ENCODE measurements around the gene RAP1GAP2.

The RAP1GAP2 gene

DNA sequence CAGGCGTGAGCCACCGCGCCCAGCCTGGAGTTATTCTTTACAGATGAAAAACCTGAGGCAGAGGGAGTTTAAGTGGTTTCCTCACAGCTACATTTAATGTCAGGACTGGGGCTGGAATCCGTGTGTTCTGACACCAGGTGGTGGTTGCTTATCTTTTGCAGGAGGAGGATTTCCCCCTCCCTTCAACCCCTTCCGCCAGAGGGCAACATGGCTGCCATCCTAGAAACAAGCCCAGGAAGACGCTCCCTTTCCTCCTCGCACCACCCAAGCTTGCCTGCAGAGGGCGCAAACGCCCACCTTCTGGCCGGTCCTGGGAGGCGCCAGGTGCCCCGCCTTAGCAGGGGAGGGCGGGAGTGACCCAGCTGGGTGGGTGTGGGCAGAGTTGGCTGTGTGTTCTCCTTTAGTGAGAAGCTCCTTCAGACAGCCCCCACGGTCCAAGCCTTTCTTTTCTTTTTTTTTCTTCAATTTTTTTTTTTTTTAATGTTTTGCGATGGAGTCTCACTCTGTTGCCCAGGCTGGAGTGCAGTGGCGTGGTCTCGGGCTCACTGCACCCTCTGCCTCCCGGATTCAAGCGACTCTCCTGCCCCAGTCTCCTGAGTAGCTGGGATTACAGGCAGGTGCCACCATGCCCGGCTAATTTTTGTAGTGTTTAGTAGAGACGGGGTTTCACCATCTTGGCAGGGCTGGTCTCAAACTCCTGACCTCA is 9.9 kb upstream of the RAP1GAP2 start:
- DNase-seq, result peak; percentile 92

DNA sequence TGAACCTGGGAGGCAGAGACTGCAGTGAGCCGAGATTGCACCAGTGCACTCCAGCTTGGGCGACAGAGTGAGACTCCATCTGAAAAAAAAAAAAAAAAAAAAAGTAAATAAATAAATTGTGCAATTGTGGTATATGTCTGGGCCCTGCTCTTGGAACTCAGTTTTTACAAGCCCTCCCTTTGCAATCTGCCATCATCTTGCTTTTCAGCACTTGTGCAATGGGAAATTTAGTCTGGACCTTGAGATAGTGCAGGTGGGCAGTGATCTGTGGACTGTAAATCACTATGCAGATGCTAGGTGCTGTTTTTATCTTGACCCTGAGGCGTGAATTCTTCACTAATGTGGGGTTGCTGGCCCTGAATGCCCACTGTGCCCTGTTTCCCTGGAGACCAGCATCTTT is 6.5 kb upstream of the RAP1GAP2 start:
- DNase-seq, result no peak

DNA sequence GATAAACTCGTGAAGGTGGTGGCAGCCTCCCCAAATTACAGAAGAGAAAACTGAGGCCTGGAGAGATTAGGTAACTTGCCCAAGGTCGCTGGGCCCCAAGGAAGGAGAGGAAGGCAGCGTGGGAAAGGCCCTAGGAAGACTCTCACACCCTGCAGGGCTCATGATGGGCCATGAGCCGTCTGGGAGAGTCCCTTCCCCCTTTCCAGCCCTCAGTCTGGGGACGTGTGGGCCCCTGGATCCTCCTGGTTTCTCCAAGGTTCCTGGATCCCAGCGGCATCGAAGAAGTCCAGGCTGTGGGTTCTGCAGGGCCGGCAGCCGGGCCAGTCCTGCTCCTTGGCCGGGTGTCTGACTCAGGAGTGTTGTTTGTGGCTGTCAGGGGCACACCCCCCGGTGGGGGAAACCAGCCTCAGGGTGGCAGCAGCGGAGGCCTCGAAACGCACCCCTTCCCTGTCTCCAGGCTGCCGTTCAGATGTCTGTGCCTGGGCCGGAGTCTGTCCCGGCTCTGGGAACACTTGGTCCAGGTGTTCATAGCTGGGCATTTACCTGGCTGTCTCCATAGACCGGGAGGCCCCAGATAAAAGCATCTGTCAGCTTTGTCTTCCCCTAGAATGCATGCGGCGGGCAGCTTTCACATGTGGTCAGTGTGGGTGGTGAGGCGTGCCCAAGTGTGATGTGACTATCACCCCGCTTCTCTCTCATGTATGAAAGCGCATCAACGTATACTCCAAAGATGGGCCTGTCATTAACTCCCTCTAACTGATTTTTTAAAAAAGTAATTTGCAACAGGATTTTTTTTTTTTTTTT is 3.7 kb upstream of the RAP1GAP2 start:
- peak; percentile 34 for DNase-seq

DNA sequence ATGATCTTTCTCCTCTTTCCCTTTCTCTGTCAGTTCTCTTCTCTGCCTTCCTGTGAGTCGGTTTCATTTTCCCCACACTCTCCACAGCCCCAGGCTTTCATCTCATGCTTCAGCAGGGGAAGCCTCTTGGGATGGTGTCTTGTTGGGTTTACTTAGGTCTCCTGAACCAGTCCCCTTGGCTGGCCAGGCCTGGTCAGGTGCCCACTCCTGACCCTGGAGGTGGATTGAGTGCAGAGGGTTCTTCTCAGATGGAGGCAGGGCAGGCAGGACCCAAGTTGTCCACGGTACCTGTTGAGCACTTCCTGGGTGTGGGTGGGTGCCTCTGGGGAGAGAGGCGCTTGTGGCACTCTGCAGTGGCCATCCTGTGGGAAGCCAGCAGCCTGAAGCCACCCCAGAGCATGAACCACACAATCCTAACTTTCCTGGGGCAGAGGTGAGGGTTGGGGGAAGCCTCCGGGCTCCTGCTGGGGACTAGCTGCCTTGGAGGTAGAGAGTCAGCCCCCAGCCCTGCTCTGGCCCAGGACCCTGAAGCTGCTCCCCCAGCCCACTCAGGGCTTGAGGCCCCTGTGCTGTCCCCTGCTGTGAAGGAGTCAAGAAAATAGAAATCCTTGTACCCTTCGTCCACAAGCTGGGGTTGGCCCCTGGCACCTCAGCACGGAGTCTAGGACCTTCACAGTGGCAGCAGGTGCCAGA is 2.0 kb upstream of the RAP1GAP2 start:
- DNase-seq, result peak; percentile 28

DNA sequence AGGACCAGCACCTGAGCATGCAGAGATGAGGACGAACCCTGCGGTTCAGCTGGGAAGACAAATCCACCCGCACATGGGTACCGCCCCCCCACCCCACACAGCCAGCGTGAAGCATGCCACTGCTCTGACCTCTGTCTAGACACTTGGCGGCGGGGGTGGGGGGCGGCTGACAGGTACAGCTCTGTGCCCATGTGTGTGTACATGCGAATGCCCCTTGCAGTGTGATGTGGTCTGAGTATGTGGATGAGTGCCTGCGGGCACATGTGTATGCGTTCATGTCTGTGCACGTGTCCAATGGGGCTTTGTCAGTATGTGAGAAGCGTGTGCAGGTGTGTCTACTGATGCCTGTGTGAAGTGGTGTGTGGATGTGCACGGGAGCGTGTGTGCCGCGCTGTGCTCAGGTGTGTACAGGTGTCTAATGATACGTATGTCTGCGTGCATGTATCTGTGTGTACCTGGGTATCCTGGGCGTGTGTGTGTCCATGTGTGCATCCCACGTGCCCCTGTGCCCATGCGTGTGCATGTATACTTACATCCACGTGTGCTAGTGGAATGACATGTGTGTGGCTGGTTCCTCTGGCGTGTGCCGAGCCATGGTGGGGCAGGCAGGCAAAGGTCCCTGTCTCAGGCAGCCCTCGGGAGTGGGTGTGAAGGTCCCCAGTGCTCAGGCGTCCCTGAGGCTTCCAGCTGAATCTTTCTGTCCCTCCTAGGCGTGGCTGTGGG is 636 bp upstream of the RAP1GAP2 start:
- no peak for DNase-seq

DNA sequence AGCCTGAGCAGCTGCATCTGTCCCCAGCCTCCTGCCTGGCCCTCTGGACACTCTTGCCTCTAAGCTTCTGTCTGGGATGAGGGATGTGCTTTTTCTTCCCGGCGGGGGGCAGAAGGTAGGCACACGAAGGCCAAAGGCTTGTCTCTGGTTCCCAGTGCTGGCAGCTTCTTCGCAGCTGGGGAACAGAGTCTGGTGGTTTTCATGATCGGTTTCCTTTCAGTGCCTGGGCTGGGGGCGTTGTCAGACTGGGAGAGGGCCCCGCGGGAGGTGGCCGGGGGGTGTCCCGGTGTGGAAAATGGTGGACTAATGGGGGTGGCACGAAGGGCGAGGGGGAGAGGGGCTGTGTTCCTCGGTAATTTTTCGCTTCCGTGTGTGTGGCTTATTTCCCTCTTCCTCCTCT is 988 bp downstream of the RAP1GAP2 start:
- peak; percentile 17 for DNase-seq

DNA sequence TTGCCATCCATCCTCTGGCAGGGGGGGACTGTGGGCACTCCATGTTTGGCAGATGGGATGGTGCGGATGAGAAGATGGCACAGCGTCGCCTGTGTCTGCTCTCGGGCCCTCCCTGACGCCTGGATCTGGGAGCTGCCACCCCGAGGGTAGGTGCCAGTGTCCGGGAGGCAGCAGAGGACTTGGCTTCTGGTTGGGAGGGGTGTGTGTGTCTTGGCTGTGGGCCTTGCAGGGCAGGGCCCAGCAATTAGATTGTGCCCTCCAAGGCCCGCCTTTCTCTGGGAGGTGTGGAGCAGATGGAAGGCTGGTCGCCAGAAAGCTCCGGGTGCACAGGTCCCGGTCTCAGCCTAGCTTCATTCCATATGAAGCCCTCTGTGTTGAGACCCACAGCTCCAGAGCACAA is 1.4 kb downstream of the RAP1GAP2 start:
- no peak for DNase-seq

DNA sequence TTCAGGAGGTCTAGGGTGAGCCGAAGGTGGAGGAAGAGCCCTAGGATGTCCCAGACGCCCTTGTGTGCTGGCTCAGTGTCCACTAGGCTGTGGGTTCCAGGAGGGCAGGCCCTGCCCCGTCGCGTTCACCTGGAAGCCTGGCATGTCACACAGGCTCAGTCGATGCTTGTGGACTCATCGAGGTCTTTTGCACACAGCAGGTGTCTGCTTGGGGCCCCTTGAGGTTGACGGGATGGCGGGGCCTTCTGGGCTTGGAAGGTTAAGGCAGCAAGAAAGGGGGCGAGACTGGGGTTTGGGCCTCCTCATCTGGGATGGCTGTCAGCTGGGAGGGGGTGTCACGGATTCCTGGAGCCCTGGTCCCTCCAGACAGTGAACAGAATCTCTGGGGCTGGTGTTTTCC is 1.9 kb downstream of the RAP1GAP2 start:
- DNase-seq, result no peak

DNA sequence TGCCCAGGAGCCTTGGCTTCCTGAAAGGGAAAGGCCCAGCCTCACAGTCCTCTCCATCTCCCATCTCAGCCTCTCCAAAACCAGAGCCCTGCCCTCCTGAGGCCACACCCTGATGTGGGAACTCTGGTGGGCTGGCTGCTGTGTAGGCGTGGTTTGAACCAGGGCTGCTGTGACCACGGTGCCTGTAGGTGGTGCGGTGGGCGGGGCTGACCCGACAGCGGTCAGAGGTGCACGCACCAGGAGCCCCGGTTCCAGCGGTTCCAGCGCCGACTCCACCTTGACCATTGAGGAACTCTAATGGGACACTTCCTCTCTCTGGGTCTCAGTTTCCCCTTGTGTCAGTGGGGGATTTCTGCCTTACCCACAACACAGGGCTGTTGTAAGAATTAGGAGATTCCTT is 2.4 kb downstream of the RAP1GAP2 start:
- no peak for DNase-seq

DNA sequence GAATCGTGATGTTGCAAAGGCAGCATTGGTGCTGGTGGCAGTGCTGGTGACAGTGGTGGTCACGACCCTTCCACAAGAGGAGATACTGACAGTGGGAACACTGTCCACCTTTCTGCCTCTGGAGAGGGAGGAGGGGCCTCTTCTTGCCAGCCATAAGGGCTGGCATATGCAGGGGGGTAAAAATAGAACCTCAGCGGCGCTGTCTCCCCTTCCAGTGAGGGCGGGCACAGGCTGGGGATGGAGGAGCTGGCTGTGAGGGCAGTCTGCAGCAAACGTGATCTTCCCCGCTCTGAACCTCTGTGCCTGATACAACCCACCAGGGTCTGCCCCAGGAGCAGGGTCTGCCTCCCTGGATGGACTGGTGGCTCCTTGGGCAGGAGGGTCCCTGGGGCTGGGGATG is 3.4 kb downstream of the RAP1GAP2 start:
- DNase-seq, result no peak

DNA sequence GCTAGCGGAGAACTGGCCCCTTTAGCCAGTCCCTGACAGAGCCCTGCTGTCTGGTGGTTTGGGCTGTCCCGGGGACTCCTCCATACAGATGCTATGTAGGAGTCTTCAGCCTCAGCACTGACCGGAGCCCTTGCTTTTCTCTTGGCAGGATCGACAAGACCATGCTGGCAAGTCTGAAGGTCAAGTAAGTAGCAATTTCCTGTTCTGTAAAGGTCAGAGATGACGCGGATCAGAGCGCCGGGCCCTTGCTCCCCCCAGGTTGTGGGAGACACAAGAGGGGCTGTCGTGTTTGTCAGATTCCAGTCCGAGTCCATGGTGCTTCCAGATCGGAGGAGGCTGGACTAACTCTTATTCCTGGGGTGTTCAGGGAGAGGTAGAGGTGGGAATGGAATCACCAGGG is 4.1 kb downstream of the RAP1GAP2 start:
- DNase-seq, result no peak

DNA sequence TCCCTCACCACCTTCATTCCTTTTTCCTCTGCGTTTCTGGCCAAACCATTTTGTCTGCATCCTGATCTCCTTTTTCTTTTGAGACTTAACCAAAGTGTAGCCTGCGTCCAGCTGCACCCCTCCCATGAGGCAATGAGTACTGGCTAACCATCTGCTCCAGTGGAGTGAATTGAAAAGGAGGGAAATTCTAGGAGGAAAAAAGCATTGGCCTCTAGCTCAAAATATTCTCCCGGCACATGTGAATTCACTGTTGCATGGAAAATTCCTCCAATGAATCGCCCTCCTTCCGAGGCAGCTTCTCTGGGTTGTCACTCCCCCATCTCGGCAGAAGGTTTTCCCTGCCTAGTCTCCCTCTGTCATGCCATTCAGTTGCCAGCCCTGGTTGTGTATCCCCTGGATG is 5.6 kb downstream of the RAP1GAP2 start:
- no peak for DNase-seq

DNA sequence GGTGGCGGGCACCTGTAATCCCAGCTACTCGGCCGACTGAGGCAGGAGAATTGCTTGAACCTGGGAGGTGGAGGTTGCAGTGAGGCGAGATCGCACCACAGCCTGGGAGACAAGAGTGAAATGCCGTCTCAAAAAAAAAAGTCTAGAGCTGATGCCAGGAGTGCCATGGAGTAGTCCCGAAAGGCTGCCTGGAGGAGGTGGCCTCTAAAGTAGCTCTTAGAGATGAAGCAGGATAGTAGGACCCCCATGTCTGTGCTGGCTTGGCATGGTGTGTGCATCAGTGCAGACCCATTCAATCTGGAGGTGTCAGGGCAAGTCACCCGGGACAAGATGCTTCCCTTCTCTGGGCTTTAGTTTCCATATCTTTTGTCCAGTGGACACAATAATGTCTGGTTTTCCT is 6.3 kb downstream of the RAP1GAP2 start:
- no peak for DNase-seq

DNA sequence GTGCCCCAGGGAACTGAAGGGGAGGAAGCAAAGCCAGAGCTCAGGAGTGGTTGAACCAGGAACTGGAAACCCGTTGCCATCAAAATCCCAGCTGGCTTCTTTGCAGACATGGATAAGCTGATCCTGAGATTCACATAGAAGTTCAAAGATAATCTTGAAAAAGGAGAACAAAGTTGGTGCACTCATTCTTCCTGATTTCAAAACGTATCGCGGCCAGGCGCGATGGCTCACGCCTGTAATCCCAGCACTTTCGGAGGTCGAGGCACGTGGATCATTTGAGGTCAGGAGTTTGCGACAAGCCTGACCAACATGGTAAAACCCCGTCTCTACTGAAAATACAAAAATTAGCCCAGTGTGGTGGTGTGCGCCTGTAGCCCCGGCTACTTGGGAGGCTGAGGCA is 7.1 kb downstream of the RAP1GAP2 start:
- no peak for DNase-seq

DNA sequence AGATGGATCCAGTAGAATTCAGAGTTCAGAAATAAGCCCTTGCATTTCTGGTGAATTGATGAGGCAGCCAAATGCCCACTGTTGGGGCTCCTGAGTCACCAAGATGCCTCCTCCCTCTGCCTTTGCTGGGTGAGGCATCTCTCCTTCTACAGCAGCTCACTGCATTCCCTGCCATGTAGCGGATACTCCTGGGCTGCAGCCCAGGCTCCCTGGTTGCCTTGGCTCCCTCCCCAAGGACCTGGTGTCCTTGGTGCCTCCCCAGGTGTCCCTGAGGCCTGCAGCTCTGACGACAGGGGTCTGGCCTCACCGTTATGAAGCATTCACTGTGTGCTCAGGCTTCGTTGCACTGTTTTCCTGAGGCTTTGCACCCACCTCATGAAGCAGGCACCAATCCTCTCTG is 7.7 kb downstream of the RAP1GAP2 start:
- no peak for DNase-seq

DNA sequence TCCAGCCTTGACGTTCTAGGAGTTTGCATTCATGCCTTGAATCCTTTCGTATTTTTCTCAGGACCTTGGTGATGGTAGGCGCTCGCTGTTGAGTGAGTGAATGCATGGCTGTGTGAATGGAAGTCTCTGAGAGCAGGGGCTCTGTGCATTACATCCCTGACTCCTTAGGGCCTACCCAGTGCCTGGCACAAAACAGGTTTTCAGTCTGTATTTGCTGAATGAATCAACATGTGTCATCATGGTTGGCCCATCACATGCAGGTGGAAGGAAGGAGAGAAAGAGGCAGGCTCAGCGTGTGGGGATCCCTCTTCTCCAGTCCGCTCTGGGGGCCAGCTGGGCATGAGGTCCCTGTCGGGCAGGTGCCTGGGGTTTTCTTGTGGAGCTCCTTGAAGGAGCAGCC is 8.7 kb downstream of the RAP1GAP2 start:
- DNase-seq, result no peak

DNA sequence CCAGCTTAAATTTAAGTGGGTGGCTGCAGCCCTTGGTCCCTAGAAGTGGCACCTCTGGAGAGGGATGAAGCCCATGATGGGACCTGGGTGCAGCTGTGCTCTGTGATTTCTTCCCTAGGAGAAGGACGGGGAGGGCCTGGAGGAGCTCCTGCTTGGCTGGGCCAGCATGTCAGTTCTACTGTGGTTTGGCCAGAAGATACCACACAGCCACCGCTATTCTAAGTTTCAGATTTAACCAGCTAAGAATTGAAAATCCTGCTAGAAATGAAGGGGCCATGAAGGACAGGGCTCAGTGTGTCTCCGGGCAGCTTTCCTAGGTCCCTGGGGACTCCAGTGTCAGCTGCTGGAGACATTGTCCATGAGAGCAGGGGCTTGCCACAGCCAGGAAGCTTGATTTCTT is 9.7 kb downstream of the RAP1GAP2 start:
- DNase-seq, result no peak

DNA sequence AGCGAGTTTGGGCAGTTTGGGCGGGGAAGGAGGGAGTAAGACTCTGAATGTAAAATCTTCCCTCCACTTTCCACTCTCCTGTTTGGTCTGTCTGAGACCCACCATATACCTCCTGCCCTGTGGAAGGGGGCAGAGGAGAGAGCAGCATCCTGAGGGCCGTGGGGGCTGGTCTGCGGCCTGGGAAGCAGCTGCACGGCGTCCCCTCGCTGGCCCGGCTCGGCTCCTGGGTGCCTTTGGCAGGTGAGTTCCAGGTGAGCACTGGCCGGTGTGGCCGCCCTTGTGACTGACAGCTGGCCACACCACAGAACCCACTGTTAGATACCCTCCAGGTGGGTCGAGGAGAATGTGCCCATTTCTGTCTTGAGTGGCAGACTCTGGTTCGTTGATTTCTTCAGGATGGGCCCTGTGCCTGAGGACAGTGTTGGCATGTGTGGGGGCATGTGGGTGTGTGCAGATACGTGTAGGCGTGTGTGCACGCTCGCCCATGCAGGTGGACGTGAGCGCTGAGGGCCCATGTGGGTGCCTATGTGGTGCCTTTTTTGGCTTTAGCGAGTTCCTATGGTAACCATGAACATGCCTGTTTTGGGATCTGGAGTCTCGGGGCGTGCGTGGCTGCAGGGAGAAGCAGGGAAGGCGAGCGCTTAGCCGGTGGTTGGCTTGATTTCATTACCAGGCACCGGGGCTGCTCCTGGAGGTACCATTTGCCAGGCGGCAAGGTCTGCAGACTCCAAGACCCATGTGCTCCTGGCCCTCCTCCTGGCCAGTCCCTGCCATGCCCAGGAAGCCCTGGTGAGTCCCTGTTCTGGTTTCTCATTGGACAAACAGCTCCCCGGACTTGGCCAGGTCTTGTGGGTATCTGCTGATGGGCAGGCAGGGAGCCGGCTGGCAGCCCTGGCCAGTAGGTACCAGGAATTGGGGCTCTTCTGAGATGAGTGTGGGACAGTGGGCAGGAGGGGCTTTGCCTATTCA is 12.4 kb downstream of the RAP1GAP2 start:
- no peak for DNase-seq

DNA sequence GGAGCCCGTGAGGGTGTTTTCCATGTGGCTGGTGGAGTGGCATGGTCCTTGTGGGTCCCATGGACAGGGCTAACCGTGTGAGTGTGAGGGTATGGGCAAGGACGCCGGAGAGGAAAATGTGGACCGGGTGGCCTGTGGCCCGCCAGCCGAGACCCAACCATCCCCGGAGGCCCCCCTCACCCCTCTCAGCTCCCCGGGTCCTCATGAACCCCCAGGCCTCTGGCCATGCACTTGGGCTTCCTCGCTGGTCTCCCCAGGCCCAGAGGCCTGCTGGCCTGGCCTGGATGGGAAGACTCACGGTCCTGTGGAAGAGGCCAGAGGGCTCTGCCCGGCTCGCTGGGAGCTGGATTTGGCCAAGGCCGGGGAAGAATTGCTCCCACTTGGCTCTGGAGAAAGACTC is 13.1 kb downstream of the RAP1GAP2 start:
- no peak for DNase-seq

DNA sequence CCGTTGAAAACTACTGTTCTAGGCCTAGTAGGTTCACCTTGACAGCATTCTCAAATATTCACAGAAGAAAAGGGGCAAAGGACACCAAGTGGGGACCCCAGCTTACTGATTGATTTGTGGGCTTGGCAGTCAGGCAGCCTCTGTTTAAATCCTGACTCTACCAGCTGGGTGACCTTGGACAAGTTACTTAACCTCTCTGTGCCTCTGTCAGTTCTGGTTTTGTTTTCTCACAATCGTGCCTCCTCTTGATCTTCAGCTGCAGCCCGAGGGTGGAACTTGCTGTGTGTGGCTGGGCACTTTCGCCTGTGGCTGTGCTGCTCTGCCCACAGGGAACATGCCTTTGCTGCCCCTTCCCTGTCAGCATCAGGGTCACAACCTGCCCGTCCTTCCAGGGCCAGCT is 17.8 kb downstream of the RAP1GAP2 start:
- no peak for DNase-seq

DNA sequence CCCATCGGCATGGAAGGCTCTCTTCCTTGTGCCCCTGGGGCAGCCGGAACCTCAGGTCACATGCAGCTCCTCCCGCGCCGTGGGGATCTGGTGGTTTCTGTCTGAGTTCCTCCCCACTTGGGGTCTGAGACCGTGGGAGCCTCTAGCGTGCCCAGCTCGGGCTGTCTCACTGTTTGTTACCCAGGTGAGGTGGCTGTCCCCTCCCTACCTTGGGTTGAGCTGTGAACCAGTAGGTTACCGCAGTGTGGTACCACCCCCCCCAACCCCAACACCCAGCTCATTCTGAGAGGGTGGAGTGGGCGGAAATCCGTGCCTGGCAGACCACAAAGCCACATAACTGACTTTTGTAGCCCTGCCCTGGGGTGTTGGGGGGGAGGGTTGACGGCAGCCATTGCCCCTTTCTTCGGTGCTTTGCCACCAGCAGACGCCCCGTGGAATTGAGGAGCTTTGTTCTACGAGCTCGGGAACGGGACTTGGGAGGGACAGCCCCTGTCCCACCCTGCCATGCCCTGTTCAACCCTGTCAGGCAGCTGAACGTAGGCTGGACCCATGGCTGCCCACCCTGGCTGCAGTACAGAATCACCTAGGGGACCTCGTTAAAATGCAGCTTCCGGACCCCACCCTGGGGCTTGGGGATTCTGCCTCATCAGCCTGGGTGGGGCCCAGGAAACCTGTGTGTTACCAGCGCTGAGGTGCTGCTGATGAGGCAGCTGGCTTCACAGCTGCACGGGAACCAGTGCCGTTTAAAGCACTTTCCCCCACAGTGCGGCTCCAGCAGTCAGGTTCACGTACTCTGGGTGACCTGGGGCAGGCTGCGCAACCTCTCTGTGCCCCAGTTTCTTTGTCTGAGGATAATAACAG is 18.5 kb downstream of the RAP1GAP2 start:
- DNase-seq, result peak; percentile 94
